GM21367 (cell line): Measurements from ENCODE around the gene GNAI2.
"Not testable (repeated sequence)": the region's sequence is repeated elsewhere in the genome, so short reads cannot be mapped to it uniquely, and the experiment has no call there.

Experiments
- ATAC-seq: cut with Tn5 transposase; IDR thresholded peaks from one replicate; pipeline ENCODE4 v1.9.1; 2021; ENCODE audit not compliant: unreplicated experiment

Gene GNAI2

DNA sequence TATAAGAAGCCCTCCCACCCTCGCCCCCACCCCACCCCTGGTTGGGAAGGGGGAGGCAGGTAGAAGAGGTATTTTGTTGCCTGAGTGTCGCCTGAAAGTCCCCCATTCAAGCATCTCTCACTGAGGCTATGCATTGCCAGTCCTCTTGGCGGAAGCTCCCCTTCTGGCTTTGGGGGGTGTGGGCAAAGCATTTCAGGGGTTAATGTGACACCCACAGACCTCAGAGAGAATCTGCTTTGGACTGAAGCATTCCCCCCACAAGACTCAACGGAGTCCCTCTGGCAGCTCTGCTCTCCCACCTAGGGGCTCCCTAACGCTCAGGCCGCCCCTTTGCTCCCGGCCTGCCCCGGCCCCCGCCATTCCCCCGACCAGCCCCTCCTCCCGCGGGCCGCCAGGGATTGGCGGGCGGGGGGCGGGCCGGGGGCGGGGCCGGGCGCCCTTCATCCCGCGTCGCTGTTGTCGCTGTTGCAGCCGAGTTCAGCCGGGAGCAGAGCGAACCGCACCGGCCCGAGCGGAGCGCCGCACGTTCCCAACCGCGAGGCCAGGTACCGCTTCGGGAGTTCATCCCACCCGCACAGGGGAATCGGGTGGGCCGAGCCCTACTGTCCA is 31.1 kb upstream of the GNAI2 start, which contains the start of gene SLC38A3:
Gene SLC38A3 (plus strand): TSS at position 468 of the 609 bp plus-strand sequence. CDS start 8,929 bp downstream, outside the sequence.
- ATAC-seq, result no peak

DNA sequence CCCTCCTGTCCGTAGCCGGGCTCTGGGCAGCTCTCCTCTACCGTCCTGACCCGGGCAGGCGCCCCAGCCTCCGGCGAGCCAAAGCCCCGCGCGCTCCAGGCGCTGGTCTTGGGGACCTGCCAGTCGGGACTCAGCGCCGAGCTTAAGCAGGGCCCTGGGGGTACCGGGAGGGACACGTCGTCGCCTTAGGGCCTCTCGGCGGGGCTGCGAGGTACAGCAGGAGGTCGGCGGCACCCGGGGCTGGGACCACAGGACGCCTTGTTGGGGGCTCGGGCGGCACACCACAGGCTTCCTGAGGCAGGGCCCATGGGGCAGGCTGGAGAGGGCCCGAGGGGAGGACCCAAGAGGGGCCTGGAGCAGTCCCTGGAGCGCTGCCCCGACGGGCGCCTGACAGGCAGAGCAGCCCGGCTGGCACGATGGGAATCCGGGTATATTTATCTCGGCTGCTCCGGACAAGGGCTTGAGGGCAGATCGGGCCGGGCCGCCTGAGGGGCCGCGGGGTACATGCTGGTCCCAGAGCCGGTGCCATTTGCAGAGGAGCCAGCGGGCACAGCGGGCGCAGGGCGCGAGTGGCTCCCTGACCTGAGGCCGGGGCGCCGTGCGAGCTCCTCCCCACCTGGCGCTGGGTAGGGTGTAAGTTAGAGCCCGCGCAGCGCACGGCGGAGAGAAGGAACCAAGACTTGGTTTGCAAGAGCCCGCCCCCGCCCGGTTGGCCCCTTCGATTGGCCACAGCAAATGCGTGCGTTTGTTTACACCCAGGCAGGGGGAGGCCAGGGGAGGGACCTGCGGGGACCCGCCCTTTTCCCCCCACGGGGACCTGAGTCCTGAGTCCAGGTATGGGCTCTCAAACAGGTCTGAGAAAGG is 30.4 kb upstream of the GNAI2 start:
- ATAC-seq, result no peak

DNA sequence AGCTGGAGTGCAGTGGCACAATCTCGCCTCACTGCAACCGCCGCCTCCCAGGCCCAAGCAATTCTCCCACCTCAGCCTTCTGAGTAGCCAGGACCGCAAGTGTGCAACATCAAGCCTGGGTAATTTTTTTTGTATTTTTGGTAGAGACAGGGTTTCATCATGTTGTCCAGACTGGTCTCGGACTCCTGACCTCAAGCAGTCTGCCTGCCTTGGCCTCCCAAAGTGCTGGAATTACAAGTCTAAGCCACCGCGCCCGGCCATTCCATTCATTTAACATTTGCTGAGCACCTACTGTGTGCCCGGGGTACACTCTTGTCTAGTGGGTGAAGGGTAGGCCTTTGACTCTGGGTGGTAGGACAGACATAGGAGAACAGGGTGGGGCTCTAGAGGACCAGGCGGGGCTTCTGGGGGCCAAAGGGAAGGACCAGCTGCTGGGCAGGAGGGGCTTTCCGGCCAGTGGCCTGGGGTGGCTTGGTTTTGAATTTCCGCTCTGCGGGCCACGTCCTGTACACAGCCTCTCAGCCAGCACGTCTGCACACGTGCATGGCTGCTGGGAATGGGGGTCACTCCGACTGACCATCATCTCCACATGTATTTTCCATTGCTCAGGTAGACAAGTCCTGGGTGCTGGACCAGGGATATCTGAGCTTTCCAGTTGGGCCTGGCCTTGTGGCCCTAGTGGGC is 28.5 kb upstream of the GNAI2 start:
- no peak for ATAC-seq

DNA sequence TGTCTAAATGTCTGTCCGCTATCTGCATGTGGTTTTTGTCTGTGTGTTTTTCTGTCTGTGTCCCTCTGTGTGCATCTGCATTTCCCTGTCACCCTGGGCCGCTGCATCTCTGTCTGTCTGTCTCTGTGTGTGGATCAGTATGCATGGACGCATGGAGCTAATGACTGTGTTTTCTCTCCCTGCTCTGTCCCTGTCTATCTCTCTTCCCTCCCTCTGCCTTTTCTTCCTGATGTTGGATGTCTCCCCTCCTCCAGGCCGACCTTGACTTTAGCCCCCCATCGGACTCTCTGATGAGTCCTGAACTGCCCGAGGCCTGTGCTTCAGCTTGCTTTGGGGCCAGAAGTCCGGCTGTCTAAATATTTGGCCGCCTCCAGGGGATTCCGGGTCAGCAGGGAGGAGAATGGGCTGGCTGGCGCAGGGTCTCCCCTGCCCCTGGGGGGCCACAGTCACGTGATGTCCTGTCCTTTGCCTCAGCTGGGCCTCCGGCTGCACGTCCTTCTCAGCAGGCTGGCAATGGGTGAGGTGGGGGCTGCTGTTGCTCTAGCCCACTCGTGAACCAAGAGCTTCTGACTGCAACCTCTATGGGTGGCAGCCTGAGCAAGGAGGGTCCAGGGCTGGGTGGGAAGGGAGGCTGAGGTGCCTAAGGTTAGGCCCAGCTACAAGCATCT is 27.2 kb upstream of the GNAI2 start:
- ATAC-seq, result no peak

DNA sequence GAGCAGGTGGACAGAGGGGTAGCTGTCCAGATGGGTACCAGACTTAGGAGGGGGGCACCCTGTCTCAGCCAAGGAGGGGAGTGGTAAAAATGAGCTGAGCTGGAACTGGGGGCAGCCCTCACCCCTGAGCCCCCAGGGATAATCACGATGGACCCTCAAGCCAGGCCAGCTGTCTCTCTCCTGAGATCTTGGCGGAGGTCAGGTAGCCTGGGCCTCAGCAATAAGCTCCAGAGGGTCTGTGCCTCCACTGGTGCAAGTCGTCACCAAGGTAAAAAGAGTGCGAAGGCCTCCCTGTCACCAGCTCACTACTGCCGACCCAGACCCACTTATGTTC is 25.9 kb upstream of the GNAI2 start:
- no peak for ATAC-seq

DNA sequence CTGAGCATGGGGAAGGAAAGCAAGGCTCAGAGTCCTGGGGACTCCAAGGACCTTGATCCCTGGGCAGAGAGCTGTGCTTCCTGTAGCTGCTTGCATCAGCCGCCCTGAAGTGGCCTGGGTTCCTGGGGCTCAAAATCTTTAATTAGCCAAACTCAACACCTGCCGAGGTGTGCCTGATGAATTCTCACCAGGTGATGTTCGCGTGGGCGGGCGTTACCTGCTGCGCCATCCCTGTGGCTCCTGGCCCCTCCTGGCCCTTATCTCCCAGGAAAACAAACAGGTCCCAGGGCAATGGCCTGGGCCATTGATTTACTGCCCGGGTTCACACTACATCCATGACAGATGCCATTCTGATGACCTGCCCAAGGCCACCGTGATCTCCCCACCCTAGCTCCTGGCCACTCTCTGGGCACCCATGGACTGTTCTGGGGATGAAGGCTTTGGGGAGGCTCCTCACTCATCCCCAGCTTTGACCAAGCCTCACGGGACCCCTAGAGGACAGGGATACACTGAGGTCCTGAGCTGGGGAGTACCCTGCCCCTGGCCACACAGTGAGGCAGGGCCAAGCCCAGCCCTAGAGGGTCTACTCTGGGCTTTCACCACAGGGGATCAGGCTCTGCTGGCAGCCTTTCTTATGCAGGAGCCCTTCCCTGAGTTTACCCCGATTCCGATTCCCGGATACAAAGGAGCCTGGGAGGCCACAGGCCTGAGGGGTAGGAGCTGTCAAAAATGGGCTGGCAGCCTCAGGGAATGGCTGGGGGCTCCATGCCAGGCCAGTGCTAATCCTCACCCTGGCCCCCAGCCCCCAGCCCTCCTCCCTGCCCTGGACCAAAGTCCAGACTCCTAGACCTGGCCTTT is 25.3 kb upstream of the GNAI2 start:
- ATAC-seq, result no peak

DNA sequence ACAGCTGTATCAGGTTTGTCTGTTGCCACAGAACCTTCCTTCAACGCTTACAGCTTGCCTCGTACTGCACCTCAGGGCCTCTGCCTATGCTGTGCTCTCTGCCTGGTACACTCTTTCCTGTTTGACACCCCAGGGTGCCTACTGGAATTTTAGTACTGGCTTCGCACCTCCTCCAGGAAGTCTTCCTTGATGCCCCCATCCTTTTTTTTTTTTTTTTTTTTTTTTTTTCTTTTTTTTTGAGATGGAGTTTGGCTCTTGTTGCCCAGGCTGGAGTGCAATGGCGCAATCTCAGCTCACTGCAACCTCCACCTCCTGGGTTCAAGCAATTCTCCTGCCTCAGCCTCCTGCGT is 24.7 kb upstream of the GNAI2 start:
- not testable (repeated sequence) for ATAC-seq

DNA sequence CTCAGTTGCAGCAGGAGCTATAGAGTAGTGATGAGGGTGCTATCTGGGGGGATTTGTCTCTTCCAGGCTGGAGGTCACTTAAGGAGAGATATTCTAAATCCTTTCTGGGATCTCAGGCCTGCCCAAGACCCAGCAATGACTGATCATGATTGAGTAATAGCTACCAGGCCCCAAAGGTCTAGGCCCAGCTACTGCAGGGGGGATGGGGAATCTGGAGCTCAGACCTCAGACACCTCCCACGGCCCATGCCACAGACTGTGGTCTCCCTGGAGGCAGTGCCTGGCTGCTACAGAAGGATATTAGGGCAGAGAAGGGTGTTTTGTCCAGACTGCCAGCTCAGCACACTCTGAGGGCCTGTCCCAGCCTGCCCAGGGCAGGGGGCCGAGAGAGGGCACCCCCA is 24.1 kb upstream of the GNAI2 start:
- ATAC-seq, result no peak

DNA sequence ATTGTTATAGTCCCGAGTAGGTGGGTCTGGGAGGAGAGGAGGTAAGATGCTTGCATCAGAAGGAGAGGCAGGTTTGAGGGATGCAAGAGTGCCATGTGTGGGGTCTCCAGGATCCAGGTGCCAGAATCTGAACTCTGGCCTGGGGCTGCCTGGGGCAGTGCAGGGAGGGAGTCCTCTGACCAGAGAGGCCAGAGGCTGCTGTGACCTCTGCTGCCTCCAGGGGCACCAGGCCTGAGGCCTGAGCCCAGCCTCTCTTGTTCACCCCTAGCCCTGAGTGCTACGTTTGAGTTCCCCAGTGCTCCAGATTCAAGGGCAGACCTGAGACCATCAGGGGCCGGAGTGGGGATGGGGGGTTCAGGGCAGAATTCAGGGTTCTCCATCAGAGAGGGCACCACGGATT is 23.5 kb upstream of the GNAI2 start:
- ATAC-seq, result no peak

DNA sequence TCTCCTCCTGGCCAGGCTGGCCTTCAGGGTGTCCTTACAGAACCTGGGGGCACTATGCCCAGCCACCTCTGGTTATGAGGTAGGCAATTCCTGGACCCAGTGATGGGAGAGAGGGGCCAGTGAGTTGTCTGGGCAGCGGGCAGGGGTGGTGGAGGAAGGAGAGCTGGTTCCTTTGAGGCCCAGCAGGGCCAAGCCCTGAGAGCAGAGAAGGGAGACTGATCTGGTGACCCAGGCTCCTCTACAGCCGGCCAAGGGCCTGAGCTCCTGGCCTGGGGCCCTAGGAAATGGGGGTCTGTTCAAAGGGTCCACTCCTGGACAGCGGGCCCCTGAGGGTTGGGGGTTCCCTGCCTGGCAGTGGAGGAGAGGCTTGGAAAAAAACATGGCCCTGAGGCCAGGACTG is 23.0 kb upstream of the GNAI2 start:
- no peak for ATAC-seq

DNA sequence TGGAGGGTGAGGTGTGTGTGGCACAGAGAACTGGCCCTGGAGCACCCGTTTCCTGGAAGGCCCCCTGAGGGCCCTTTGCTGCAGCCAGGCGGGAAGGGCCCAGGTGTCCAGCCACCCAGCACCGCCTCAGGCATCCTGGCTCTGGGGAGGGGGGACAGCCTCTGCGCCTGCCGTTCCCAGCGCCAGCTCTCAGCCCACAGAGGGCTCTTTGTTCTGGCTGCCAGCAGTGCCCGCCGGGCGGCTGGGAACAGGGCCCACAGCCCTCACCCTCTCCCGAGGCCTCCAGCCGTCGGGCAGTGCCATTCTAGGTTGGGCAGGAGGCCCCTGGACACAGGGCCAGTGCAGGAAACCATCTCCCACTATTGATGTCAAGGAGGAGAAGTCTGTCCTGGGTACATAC is 22.6 kb upstream of the GNAI2 start:
- no peak for ATAC-seq

DNA sequence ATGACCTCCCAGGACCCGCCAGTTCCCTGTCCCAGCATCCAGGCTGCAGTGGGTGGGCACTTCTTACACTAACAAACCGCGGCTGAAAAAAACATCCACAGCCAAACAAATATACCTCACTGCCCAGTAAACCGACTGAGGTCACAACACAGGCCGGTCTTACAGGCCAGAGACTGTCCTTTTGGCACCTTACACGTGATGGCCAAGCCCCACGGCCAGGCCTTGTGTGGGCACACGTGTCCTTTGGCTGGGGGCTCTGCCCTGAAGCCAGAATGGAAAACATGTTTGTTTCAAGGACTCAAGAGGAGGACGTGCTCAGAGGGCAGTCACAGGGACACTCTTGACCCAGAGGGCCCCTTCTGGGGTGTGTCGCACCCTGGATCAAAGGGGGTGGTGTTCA is 21.2 kb upstream of the GNAI2 start:
- no peak for ATAC-seq

DNA sequence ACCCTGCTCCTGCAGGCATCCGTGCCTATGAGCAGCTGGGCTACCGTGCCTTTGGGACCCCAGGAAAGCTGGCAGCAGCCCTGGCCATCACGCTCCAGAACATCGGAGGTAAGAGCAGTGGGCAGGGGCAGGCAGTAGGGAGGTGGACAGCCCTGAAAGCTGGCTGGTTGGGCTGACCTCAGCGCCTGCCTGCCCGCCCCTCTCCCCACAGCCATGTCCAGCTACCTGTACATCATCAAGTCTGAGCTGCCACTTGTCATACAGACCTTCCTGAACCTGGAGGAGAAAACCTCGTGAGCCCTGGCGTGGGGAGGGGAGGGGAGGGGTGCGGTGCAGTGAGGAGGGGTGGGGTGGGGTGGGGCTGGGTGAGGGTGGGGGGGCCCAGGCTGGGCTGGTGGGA is 20.5 kb upstream of the GNAI2 start:
- no peak for ATAC-seq

DNA sequence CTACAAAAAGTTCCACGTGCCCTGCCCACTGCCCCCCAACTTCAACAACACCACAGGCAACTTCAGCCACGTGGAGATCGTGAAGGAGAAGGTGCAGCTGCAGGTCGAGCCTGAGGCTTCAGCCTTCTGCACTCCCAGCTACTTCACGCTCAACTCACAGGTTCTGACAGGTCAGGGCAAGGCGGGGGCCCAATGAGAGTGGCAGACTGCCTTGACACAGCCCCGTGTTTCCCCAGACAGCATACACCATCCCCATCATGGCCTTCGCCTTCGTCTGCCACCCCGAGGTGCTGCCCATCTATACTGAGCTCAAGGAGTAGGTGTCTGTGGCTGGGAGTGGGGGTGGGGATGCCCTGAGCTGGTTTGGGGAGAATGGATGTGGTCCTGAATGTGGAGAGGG is 18.3 kb upstream of the GNAI2 start:
- no peak for ATAC-seq

DNA sequence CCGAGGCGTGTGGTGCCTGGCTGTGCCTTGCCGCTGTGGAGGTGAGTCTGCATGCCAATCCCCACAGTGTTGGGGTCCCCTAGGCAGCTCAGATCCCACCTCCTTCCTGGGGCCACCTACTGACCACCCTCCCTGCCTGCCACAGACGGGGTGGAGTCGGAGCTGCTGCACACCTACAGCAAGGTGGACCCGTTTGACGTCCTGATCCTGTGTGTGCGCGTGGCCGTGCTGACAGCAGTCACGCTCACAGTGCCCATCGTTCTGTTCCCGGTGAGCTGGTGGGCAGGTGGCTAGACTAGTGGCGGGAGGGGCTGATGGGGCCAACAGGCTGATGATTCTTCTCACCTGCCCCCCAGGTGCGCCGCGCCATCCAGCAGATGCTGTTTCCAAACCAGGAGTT is 17.6 kb upstream of the GNAI2 start:
- no peak for ATAC-seq

DNA sequence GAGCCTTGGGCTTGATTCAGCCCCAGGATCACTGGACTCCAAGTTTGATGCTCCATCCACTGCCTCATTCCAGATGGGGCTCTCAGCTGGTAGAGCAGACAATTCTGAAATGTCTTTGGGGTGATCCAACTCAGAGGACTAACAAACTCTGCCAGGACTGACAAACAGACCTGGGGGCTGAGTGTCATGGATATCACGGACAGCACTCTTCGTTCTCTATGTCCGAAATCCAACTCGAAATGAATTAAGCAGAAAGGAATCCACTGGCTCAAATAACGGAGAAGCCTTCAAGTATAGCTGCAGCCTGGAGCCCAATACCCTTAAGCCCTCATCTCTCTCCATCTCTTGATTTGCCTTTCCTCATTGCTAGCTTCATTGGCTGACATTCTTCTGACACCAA is 16.7 kb upstream of the GNAI2 start:
- no peak for ATAC-seq

DNA sequence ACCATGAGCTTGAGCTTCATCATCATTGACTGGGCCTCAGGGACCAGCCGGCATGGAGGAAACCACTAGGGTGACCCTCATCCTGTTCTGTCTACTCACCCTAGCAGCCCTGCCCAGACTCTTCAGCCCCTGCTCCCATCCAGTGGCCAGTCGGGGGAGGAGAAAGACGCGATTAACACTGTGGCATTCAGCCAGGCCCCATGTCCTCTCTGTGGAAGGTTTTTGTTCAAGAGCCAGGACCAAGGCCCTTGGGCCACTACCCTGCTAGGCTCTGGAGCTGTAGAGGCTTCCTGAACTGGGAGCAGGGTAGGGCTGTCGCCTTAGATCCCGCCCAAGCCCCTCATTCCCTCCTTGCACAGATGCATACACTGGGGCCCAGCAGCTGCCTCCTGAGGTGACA is 15.9 kb upstream of the GNAI2 start:
- ATAC-seq, result no peak

DNA sequence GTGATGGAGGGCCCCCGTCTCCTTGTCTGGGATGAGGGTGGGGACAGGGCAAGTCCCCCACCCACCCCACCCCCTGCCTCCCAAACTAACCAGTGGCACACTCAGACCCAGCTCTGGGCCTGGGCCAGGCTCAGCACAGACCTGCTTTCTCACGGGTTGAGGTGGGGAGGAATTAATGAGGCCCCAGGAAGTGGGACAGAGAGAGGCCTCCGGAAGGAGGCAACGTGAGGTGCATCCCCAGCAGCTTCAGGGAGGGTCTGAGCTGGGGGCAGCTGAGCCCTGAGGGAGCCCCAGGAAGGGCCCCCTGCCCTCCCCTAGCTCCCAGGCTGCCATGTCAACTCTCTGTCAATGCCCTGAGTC is 15.0 kb upstream of the GNAI2 start:
- no peak for ATAC-seq

DNA sequence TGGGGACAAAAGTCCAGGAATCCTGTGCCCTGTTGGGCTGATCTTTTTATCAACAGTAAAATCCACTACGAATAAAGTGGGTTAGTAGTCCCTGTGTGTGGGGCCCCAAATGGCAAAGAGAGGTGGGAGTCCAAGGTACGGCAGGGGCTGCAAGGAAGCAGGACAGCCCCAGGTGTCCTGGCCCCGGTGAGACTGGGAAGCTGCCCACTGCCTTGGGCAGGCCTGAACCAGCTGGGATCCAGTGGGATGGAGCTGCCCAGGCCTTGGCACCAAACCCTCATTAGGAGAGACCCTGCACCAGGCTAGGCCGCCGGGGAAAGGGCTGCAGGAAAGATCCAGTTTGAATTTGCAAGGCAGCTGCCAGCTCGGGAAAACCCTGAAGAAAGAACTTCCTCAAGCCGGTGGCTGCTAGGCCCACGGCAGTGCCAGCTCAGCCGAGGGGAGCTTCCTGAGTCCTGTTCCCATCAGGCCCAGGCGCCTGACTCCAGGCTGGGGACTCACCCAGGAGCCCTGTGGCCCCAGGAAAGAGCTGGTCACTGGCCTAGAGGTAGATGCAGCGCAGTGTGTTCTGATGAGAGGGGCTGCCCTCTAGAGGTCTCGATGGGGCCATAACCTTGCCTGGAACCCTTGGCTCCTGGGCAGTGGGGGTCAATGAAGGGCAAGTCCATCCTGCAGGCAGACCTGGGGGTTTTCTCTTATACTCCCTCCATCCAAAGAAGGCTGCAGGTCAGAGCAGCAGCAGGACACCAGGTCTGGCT is 14.4 kb upstream of the GNAI2 start:
- no peak for ATAC-seq

DNA sequence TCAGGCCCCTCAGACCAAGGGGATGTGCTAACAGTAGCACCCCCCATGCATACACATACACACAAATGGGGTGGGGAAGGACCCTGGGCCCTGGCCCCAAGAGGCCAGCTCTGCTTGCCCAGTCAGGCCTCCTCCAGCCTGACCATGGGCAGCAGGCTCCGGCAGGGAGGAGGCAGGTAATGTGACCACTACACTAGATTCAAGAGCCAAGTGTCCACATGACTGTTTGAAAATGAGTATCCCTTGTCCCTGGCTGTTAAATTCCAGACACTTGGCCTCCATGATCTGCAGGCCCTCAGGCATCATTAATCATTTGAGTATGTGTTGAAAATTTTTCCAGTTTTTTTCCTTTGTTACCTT is 13.9 kb upstream of the GNAI2 start:
- ATAC-seq, result no peak
